ENCODE measurements around the gene GCM1. TPM values are rescaled to one million over a fixed set of nuclear protein-coding genes. Genes with fewer than 3 reads are reported as not detected.

Gene GCM1
- polyA plus RNA-seq, 1 donor from 2014 or later, result not detected

GRCh38 chr6:53112404-53112803 is 36.2 kb downstream of the GCM1 start:
- H3K36me3 ChIP-seq (ENCODE audit: insufficient read depth, low read length), result no peaks in the 10 kb centered on the region
- H3K4me2 ChIP-seq (ENCODE audit: low read length), result no peak overlapping the region
- no peak overlapping the region for H3K4me3 ChIP-seq (ENCODE audit: low read length)
- no peaks in the 10 kb centered on the region for H3K9me2 ChIP-seq (ENCODE audit: insufficient read depth, low read length)
- H3K9me3 ChIP-seq (ENCODE audit: low read length), result no peaks in the 10 kb centered on the region
- no peaks in the 10 kb centered on the region for H4K20me1 ChIP-seq (ENCODE audit: insufficient read depth)
- H3K9ac ChIP-seq (ENCODE audit: low read length), result no peak overlapping the region
- H2AFZ ChIP-seq (ENCODE audit: low read depth, low read length), result no peak overlapping the region
- H3K79me2 ChIP-seq (replicated peaks; ENCODE audit: insufficient read depth, low read length), result no peaks in the 10 kb centered on the region
- no peak overlapping the region for H3K27ac ChIP-seq (ENCODE audit: low read length)
- TF ChIP-seq SMC3 (conservative IDR thresholded peaks at IDR 0.05; ENCODE audit: poor library complexity) (no peak), MXI1 (conservative IDR thresholded peaks at IDR 0.05; ENCODE audit: poor library complexity, severe bottlenecking) (no peak), TAF1 (IDR thresholded peaks at IDR 0.05; ENCODE audit: low read depth) (no peak), EP300 (conservative IDR thresholded peaks at IDR 0.05; ENCODE audit: poor library complexity, severe bottlenecking) (no peak), RAD21 (conservative IDR thresholded peaks at IDR 0.05) (no peak), CTCF (IDR thresholded peaks at IDR 0.05; ENCODE audit: poor library complexity, severe bottlenecking) (no peak), REST (IDR thresholded peaks at IDR 0.05; ENCODE audit: borderline replicate concordance) (no peak), EZH2 (IDR thresholded peaks at IDR 0.05; ENCODE audit: borderline replicate concordance, insufficient read depth, low read length, poor library complexity, severe bottlenecking) (no peak), POLR2AphosphoS5 (IDR thresholded peaks at IDR 0.05) (no peak)
- no peaks in the 10 kb centered on the region for H3F3A ChIP-seq (ENCODE audit: insufficient read depth, low read length, poor library complexity, severe bottlenecking)
- H3K27me3 ChIP-seq (ENCODE audit: insufficient read depth, low read depth, low read length), result no peaks in the 10 kb centered on the region

- Histone ChIP-seq H3K27ac (ENCODE audit: low read length) (no peak overlapping the region), H3K9me2 (ENCODE audit: insufficient read depth, low read length) (no peaks in the 10 kb centered on the region), H3F3A (ENCODE audit: insufficient read depth, low read length, poor library complexity, severe bottlenecking) (no peaks in the 10 kb centered on the region), H3K27me3 (ENCODE audit: insufficient read depth, low read depth, low read length) (no peaks in the 10 kb centered on the region), H3K36me3 (ENCODE audit: insufficient read depth, low read length) (no peaks in the 10 kb centered on the region), H3K4me3 (ENCODE audit: low read length) (no peak overlapping the region), H3K79me2 (replicated peaks; ENCODE audit: insufficient read depth, low read length) (no peaks in the 10 kb centered on the region), H3K4me2 (ENCODE audit: low read length) (no peak overlapping the region), H3K9ac (ENCODE audit: low read length) (no peak overlapping the region), H2AFZ (ENCODE audit: low read depth, low read length) (no peak overlapping the region), H3K9me3 (ENCODE audit: low read length) (no peaks in the 10 kb centered on the region), H4K20me1 (ENCODE audit: insufficient read depth) (no peaks in the 10 kb centered on the region)
- no peak for TF ChIP-seq EP300 (conservative IDR thresholded peaks at IDR 0.05; ENCODE audit: poor library complexity, severe bottlenecking)
- TF ChIP-seq RAD21 (conservative IDR thresholded peaks at IDR 0.05), result no peak
- TF ChIP-seq TAF1 (IDR thresholded peaks at IDR 0.05; ENCODE audit: low read depth), result no peak
- TF ChIP-seq POLR2AphosphoS5 (IDR thresholded peaks at IDR 0.05), result no peak
- TF ChIP-seq SMC3 (conservative IDR thresholded peaks at IDR 0.05; ENCODE audit: poor library complexity), result no peak
- TF ChIP-seq MXI1 (conservative IDR thresholded peaks at IDR 0.05; ENCODE audit: poor library complexity, severe bottlenecking), result no peak
- no peak for TF ChIP-seq CTCF (IDR thresholded peaks at IDR 0.05; ENCODE audit: poor library complexity, severe bottlenecking)
These were observed 36.8 kb downstream of the GCM1 start for GRCh38 chr6:53111865-53112264.
